SU-DHL-6 (cell line): ENCODE data around the gene ANKHD1.

ENCODE experiments used
- H2AFZ ChIP-seq: fragments of 200-600 bp; sonication (generic); 2 replicates; pipeline ENCODE4 v1.6.1; 2014; ENCODE audit warnings: low read depth, mild to moderate bottlenecking, moderate library complexity, mixed read lengths, antibody characterized with exemption, low read length; ENCODE audit not compliant: severe bottlenecking
- H3F3A ChIP-seq: fragments of 200-600 bp; shearing (Covaris generic); 2 replicates; pipeline ENCODE4 v1.6.0; 2016; ENCODE audit warnings: antibody characterized with exemption, mild to moderate bottlenecking; ENCODE audit not compliant: insufficient read depth
- H3K27ac ChIP-seq: fragments of 200-600 bp; sonication (generic); 2 replicates; pipeline ENCODE4 v1.5.1; 2016; ENCODE audit warnings: low read depth, mild to moderate bottlenecking, low read length, moderate library complexity, mixed read lengths
- H3K27me3 ChIP-seq: fragments of 200-600 bp; sonication (generic), shearing (Covaris generic); 2 replicates; pipeline ENCODE4 v1.6.0; 2014; ENCODE audit warnings: mild to moderate bottlenecking, low read length
- H3K36me3 ChIP-seq: fragments of 200-600 bp; sonication (generic); 2 replicates; pipeline ENCODE4 v1.6.1; 2014; ENCODE audit warnings: mild to moderate bottlenecking, low read length, mixed read lengths
- H3K4me2 ChIP-seq: fragments of 300-600, 200-600 bp; shearing (Covaris generic), sonication (generic); 2 replicates; pipeline ENCODE4 v1.6.0; 2014; ENCODE audit warnings: low read length, low read depth, mild to moderate bottlenecking; ENCODE audit not compliant: poor library complexity, severe bottlenecking
- H3K4me3 ChIP-seq: fragments of 200-600 bp; sonication (generic); 2 replicates; pipeline ENCODE4 v1.5.1; 2014; ENCODE audit warnings: antibody characterized with exemption, low read length, mild to moderate bottlenecking, mixed read lengths; ENCODE audit not compliant: insufficient read depth, poor library complexity, severe bottlenecking
- H3K79me2 ChIP-seq: fragments of 200-600 bp; sonication (generic); 2 replicates; pipeline ENCODE4 v1.6.1; 2014; ENCODE audit warnings: mild to moderate bottlenecking, low read length, moderate library complexity; ENCODE audit not compliant: insufficient read depth
- H3K9ac ChIP-seq: fragments of 200-600 bp; sonication (generic); 2 replicates; pipeline ENCODE4 v1.7.0; 2014; ENCODE audit warnings: mild to moderate bottlenecking, low read length
- H3K9me2 ChIP-seq: fragments of 200-600 bp; sonication (generic); replicated peaks from 2 replicates; pipeline ENCODE4 v1.6.1; 2014; ENCODE audit warnings: low read length; ENCODE audit not compliant: insufficient read depth
- H3K9me3 ChIP-seq: fragments of 200-600 bp; sonication (generic); 2 replicates; pipeline ENCODE4 v1.6.1; 2014; ENCODE audit warnings: low read length, mixed read lengths; ENCODE audit not compliant: insufficient read depth
- H4K20me1 ChIP-seq: fragments of 200-600 bp; sonication (generic); 2 replicates; pipeline ENCODE4 v1.6.1; 2014; ENCODE audit warnings: low read depth, mild to moderate bottlenecking, antibody characterized with exemption, low read length, moderate library complexity, mixed read lengths
- EZH2phosphoT487 ChIP-seq: fragments of 200-600 bp; sonication (generic), shearing (Covaris generic); conservative IDR thresholded peaks from 2 replicates; pipeline ENCODE4 v1.6.1; 2018; ENCODE audit warnings: mild to moderate bottlenecking, antibody characterized with exemption, low read length, moderate library complexity, mixed read lengths
- TF ChIP-seq, protein P1 (sequence below): fragments of 200-600 bp; sonication (generic); IDR thresholded peaks from one replicate; pipeline ENCODE4 v1.5.1; 2017; ENCODE audit warnings: antibody characterized with exemption, mild to moderate bottlenecking, low read length, moderate library complexity; ENCODE audit not compliant: insufficient read depth, poor library complexity, severe bottlenecking

Gene ANKHD1

DNA sequence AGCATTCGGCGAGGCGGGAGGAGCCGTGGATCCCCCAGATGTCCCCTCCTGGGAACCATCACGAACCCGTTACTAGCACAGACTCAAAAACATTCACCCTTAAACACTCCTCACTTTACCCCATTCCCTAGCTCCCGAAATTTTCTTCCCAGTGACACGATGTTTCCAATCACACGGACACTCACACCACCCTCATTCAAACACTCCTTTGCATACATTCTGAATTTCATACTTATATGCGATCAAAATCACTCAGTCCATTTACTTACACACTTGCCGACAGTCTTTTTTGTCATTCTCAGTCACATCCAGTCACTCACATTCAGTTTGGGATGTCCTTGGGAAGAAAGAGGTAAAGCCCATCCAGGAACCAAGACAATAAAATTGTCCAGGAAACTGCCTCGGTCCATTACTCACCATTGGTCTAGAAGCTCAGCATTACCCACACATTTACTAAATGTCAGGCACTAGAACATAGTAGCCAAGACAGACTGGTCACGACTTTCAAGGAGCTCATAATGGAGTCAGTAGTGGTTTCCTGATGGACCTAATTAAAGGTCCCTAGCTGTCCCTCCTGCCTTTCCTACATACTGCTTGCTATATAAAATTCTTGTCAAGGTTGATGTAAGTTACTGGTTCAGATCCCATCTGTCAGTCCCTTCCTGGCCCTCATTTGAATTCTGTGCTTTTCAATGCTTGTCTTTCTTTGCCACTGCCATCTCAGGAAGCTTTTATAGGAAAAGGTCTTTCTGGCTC lies 163.6 kb downstream of the ANKHD1 start:
- H3F3A ChIP-seq: no peaks in the 10 kb centered on the region
- peak overlapping the region; percentile 71 for H3K4me2 ChIP-seq
- no peaks in the 10 kb centered on the region for H3K9me2 ChIP-seq
- H3K9ac ChIP-seq: peak overlapping the region; percentile 82
- peak overlapping the region; percentile 72 for H3K4me3 ChIP-seq
- no peaks in the 10 kb centered on the region for H3K27me3 ChIP-seq
- TF ChIP-seq EZH2phosphoT487: no peak
- TF ChIP-seq, protein P1, sequence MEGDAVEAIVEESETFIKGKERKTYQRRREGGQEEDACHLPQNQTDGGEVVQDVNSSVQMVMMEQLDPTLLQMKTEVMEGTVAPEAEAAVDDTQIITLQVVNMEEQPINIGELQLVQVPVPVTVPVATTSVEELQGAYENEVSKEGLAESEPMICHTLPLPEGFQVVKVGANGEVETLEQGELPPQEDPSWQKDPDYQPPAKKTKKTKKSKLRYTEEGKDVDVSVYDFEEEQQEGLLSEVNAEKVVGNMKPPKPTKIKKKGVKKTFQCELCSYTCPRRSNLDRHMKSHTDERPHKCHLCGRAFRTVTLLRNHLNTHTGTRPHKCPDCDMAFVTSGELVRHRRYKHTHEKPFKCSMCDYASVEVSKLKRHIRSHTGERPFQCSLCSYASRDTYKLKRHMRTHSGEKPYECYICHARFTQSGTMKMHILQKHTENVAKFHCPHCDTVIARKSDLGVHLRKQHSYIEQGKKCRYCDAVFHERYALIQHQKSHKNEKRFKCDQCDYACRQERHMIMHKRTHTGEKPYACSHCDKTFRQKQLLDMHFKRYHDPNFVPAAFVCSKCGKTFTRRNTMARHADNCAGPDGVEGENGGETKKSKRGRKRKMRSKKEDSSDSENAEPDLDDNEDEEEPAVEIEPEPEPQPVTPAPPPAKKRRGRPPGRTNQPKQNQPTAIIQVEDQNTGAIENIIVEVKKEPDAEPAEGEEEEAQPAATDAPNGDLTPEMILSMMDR: no peak
- H2AFZ ChIP-seq: peak overlapping the region; percentile 85
- no peaks in the 10 kb centered on the region for H3K36me3 ChIP-seq
- peak overlapping the region; percentile 34 for H3K27ac ChIP-seq
- peaks cover 15% of the 10 kb centered on the region; the same call in 1 of the 2 replicates for H3K79me2 ChIP-seq
- no peaks in the 10 kb centered on the region for H3K9me3 ChIP-seq
- H4K20me1 ChIP-seq: no peaks in the 10 kb centered on the region

DNA sequence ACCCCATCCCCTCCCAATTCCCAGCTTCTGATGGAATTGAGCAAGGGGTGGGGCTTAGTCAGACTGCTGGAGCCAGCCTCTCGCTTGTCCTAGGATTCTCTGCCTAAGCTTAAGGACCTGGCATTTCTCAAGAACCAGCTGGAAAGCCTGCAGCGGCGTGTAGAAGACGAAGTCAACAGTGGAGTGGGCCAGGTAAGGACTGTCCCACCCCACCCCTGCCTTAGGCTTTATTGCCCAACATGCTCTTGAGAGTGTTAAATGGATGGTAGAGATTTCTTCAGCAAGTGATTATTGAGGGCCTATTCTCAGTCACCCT lies 164.1 kb downstream of the ANKHD1 start:
- Histone ChIP-seq H4K20me1 (no peaks in the 10 kb centered on the region), H3K4me2 (peak overlapping the region; percentile 71), H3K9me2 (no peaks in the 10 kb centered on the region), H3K27ac (no peak overlapping the region), H3K9me3 (no peaks in the 10 kb centered on the region), H3F3A (no peaks in the 10 kb centered on the region), H2AFZ (no peak overlapping the region), H3K4me3 (peak overlapping the region; percentile 72), H3K36me3 (no peaks in the 10 kb centered on the region), H3K27me3 (no peaks in the 10 kb centered on the region), H3K79me2 (peaks cover 15% of the 10 kb centered on the region; the same call in 1 of the 2 replicates), H3K9ac (peak overlapping the region; percentile 82)
- TF ChIP-seq, protein P1: no peak
- no peak for TF ChIP-seq EZH2phosphoT487

DNA sequence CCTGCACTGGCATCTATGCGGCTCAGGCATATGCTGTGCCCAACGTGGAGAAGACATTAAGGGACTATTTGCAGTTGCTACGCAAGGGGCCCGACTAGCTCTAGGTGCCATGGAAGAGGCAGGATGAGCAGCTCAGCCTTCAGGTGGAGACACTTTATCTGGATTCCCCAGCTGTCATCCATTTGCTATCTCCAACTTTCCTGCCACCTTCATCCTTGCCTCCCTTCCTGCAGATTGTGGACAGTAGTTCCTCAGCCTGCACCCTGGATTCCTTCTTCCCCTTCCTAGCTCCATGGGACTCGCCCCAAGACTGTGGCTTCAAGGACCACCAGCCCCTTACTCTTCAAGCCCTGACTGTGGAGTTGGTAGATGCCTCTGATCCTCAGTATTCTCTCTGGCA lies 165.0 kb downstream of the ANKHD1 start:
- Histone ChIP-seq H3K27me3 (no peaks in the 10 kb centered on the region), H3K27ac (no peak overlapping the region), H3K9ac (no peak overlapping the region), H3K4me3 (no peak overlapping the region), H3F3A (no peaks in the 10 kb centered on the region), H3K9me3 (no peaks in the 10 kb centered on the region), H3K4me2 (no peak overlapping the region), H2AFZ (no peak overlapping the region), H4K20me1 (no peaks in the 10 kb centered on the region), H3K9me2 (no peaks in the 10 kb centered on the region), H3K79me2 (peaks cover 15% of the 10 kb centered on the region; the same call in 1 of the 2 replicates), H3K36me3 (no peaks in the 10 kb centered on the region)
- TF ChIP-seq, protein P1: no peak
- no peak for TF ChIP-seq EZH2phosphoT487
